Calu3 (cell line): Measurements from ENCODE around the gene FOXK1. TPM values are rescaled to one million over a fixed set of nuclear protein-coding genes. Genes with fewer than 3 reads are reported as not detected.

ENCODE experiments used
- BruUV-seq: library from RNA; stranded (reverse); fragments of 400-500 nt; replicated peaks from 2 replicates; lab custom pipeline; 2021; lab: Mats Ljungman, UMichigan
- CTCF ChIA-PET: fragments of 300-600 bp; sonication (Branson Sonifier 250); formaldehyde crosslinking; loops from one replicate; lab custom pipeline; 2022; ENCODE audit warnings: antibody characterized with exemption; lab: Charles Lee
- DNase-seq: peaks from one replicate; pipeline ENCODE4 v3.0.0; 2022
- H3K27ac Mint-ChIP-seq: one replicate; pipeline ENCODE4 v1.8.0; 2022; ENCODE audit warnings: mixed read lengths; ENCODE audit not compliant: unreplicated experiment
- H3K27me3 Mint-ChIP-seq: one replicate; pipeline ENCODE4 v1.8.0; 2022; ENCODE audit warnings: mixed read lengths; ENCODE audit not compliant: unreplicated experiment
- H3K36me3 Mint-ChIP-seq: one replicate; pipeline ENCODE4 v1.8.0; 2022; ENCODE audit warnings: mild to moderate bottlenecking, moderate library complexity, mixed read lengths; ENCODE audit not compliant: insufficient read depth, unreplicated experiment
- H3K4me1 Mint-ChIP-seq: one replicate; pipeline ENCODE4 v1.8.0; 2022; ENCODE audit warnings: mild to moderate bottlenecking, low read depth, mixed read lengths; ENCODE audit not compliant: unreplicated experiment
- H3K4me3 Mint-ChIP-seq: one replicate; pipeline ENCODE4 v1.8.0; 2022; ENCODE audit warnings: mild to moderate bottlenecking, low read depth, moderate library complexity, mixed read lengths; ENCODE audit not compliant: unreplicated experiment
- H3K9me3 Mint-ChIP-seq: one replicate; pipeline ENCODE4 v1.8.0; 2022; ENCODE audit warnings: low read depth, mixed read lengths; ENCODE audit not compliant: unreplicated experiment
- intact Hi-C: fragments of 100-400 bp; cut with micrococcal nuclease; formaldehyde crosslinking; loops from one replicate; pipeline ENCODE4 v1.10.0; 2022; ENCODE audit not compliant: unreplicated experiment
- total RNA-seq: library from RNA; stranded (reverse); gene quantifications from 2 replicates; pipeline ENCODE4 v1.2.3, GENCODE V29; 2022
- TF ChIP-seq, protein P1 (sequence below): fragments of 200-600 bp; IDR thresholded peaks from one replicate; pipeline ENCODE4 v1.8.0; 2022; ENCODE audit warnings: antibody characterized with exemption; ENCODE audit not compliant: unreplicated experiment

Gene FOXK1
- total RNA-seq, 1 experiment from 2014 or later, result 65.9 TPM

DNA sequence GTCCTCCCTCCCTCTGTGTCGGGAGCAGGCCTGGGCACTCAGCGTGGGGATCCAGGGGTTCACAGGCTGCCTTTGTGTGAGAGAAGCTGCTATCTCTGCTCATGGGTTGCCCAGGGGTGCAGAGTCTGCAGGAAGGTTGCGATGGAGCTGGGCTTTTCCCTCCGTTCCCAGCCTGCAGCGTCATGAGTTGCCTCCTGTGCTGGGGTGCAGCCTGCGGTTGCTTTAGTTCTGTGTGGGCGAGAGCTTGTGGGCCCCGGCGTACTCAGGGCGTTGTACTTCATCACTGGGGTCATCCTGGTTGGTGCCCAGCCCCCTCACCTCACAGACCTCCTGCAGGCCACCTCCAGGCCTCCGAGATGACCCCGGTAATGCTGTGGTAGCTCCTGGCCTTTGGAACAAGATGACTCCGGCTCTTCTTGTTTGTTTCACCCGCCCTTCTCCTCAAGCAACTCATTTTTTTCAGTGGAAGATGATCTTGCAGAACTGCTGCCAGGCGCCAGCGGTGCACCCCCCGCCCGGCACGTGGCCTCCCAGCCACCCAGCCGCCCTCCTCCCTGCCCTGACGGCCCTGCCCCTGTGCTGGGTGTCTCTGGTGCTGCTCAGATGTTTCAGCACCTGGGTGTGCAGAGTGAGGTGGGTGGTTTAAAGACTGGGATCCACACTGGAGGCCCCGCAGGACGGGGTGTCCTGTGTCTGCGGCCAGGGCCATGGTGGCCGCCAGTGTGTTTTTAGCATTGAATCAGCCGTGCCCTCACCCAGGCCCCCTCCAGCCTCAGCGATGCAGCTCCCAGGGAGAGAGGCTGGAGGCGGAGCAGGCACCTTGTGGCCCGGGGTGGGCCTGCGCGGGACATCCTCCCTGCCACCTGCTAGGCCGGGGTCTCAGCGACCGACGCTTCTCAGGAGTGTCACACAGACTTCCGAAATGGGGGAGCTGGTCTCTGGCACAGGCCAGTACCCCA is 100.5 kb downstream of the FOXK1 start:
- intact Hi-C loops, result no loop called here
- DNase-seq, result no peak
- CTCF ChIA-PET, result no interaction called here
- Mint-ChIP-seq H3K27ac (no peak overlapping the region), H3K9me3 (no peaks in the 10 kb centered on the region), H3K4me1 (peaks cover 10% of the 10 kb centered on the region), H3K4me3 (no peak overlapping the region), H3K36me3 (peaks cover 58% of the 10 kb centered on the region), H3K27me3 (no peaks in the 10 kb centered on the region)
- BruUV-seq, result no TSS peak
- TF ChIP-seq, protein P1, sequence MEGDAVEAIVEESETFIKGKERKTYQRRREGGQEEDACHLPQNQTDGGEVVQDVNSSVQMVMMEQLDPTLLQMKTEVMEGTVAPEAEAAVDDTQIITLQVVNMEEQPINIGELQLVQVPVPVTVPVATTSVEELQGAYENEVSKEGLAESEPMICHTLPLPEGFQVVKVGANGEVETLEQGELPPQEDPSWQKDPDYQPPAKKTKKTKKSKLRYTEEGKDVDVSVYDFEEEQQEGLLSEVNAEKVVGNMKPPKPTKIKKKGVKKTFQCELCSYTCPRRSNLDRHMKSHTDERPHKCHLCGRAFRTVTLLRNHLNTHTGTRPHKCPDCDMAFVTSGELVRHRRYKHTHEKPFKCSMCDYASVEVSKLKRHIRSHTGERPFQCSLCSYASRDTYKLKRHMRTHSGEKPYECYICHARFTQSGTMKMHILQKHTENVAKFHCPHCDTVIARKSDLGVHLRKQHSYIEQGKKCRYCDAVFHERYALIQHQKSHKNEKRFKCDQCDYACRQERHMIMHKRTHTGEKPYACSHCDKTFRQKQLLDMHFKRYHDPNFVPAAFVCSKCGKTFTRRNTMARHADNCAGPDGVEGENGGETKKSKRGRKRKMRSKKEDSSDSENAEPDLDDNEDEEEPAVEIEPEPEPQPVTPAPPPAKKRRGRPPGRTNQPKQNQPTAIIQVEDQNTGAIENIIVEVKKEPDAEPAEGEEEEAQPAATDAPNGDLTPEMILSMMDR, result no peak

DNA sequence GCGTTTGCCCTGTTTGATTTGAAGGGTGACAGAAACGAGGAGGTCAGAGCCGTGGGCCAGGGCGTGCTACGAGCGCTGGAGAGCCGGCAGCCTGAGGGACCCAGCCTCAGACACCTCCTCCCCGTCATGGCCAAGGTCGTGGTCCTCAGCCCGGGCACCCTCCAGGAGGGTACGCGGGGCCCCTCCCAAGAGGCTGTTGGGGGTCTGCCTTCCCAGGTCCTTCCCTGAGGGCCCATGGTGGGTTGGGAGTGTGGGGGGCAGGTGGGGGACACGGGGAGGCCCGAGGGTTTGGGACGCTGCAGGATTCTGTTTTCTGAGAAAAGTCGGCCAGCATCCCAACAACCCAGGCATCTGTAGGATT is 101.2 kb downstream of the FOXK1 start:
- intact Hi-C loops, result no loop called here
- peaks cover 64% of the 10 kb centered on the region for H3K36me3 Mint-ChIP-seq
- H3K4me1 Mint-ChIP-seq, result peaks cover 3% of the 10 kb centered on the region
- no peaks in the 10 kb centered on the region for H3K9me3 Mint-ChIP-seq
- no peak overlapping the region for H3K27ac Mint-ChIP-seq
- no peaks in the 10 kb centered on the region for H3K27me3 Mint-ChIP-seq
- H3K4me3 Mint-ChIP-seq, result no peak overlapping the region
- CTCF ChIA-PET, result no interaction called here
- no peak for DNase-seq
- BruUV-seq, result no TSS peak
- TF ChIP-seq, protein P1, result no peak

DNA sequence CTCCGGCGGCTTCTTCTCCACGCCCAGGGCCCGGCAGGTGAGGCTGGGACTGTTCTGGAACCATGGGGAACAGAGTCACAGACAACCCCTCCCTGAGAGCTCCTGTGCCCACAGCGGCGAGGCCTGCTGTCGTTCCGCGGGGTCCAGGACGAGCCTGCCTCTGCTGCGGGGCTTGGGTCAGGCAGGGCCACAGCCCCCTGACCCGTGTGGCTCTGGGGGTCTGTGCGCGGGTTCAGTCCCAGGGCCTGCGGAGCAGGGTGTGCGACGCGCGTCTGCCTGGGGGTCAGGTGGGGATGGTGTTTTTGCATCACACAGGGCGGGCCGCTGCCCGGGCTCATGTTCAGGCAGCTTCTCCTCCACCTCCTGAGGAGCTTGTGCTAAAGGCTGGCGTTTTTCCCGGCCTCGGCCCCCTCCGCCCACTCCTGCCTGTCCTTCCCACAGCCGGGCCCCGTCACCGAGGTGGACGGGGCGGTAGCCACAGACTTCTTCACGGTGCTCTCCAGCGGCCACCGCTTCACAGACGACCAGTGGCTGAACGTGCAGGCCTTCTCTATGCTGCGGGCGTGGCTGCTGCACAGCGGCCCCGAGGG is 101.8 kb downstream of the FOXK1 start:
- Mint-ChIP-seq H3K27me3 (no peaks in the 10 kb centered on the region), H3K4me3 (no peak overlapping the region)

DNA sequence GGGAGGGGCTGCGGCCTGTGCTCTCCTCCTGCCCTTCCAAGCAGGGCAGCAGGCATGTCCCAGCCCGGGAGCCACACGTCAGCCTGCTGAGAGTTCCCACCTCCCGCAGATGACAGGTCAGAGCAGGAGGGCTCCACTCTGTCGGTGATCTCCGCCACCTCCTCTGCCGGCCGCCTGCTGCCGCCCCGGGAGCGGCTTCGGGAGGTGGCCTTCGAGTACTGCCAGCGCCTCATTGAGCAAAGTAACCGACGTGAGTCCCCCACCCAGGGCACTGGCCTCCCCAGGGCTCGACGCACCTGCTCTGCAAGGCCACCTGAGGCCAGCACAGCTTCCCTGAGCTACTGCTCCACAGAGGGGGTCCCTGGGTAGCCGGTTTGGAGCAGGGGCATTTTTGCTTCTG is 102.7 kb downstream of the FOXK1 start:
- intact Hi-C loops, result no loop called here
- TF ChIP-seq, protein P1, result no peak
- Mint-ChIP-seq H3K4me1 (no peaks in the 10 kb centered on the region), H3K4me3 (no peak overlapping the region), H3K27ac (no peak overlapping the region), H3K9me3 (no peaks in the 10 kb centered on the region), H3K36me3 (peaks cover 80% of the 10 kb centered on the region), H3K27me3 (no peaks in the 10 kb centered on the region)
- BruUV-seq, result no TSS peak
- DNase-seq, result no peak
- CTCF ChIA-PET, result no interaction called here

More for the DNA sequence above, 101.8 kb downstream of the FOXK1 start:
- intact Hi-C loops, result no loop called here
- BruUV-seq, result no TSS peak
- peaks cover 70% of the 10 kb centered on the region for H3K36me3 Mint-ChIP-seq
- H3K9me3 Mint-ChIP-seq, result no peaks in the 10 kb centered on the region
- CTCF ChIA-PET, result no interaction called here
- TF ChIP-seq, protein P1, result no peak
- no peak for DNase-seq
- no peak overlapping the region for H3K27ac Mint-ChIP-seq
- no peaks in the 10 kb centered on the region for H3K4me1 Mint-ChIP-seq
